CD4-positive, alpha-beta T cell treated with Interferon alpha-2 for 1 hour (primary cell): Measurements from ENCODE around the gene YIPF2.
"Not testable (repeated sequence)": the region's sequence is repeated elsewhere in the genome, so short reads cannot be mapped to it uniquely, and the experiment has no call there.

ENCODE experiments used
- DNase-seq, 2 donors: peaks; one replicate each; pipeline ENCODE4 v3.0.0-alpha.2; 2020 to 2022

Gene YIPF2

DNA sequence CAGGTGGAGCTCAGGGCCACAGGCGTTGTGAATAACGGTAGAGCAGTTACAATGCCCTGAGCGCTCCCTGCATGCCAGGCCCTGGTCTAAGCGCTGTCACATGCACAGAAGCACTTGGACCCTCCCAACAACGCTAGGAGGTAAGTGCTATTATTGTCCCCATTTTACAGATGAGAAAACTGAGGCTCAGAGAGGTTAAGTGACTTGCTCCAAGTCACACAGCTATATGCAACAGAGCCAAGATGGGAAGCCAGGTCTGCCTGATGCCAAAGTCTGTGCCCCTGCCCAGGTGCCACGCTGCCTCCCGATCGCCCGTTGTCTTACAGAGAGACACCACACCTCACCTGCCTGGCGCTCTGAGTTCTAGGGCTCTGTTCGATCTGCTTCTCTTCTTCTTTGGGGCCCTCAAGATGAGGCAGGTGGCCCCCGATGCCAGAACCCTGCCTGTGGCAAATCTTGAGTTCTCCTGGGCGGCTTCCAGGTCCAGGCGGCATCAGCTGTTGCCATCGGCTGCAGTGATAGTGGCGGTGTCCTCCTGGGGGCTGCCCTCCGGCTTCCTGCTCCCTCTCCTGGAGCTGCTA lies 20.0 kb downstream of the YIPF2 start:
- DNase-seq: no peak

DNA sequence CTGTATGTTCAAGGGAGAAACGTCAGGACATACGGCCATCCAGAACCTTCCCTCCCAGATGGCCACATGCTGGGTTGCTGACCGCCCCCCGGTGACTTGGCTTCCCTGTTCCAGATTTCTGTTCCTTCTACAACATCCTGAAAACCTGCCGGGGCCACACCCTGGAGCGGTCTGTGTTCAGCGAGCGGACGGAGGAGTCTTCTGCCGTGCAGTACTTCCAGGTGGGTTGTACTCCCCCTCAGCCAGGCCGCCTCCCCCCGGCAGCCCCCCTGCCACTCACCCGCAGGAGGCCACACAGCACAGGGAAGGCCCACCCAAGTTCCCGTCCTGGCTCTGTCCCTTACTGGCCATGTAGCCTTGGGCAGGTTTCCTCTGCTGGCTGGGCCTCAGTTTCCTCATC lies 20.5 kb downstream of the YIPF2 start:
- DNase-seq: no peak

- DNase-seq: no peak
These were observed 29.2 kb downstream of the YIPF2 start for GRCh38 chr19:10899151-10899653.

DNA sequence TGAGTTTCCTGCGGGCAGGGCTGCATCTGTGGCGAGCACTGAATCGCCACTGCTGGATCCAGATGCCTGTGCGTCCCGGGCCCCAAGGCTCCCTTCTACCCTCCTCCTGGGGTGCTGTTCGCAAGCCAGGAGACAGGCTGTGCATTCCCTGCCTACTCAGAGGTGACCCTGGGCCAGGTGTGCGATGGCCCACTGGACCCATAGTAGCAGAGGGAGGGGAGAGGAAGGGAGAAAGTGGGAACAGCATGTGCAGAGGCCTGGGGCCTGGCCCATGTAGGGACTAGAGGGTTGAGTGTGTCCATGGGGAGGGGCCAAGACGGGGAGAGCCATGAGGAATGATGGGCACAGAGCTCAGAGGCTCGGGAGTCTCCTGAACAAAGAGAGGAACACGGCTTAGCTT lies 29.8 kb downstream of the YIPF2 start:
- no peak for DNase-seq

GRCh38 chr19:10896851-10897526 lies 31.4 kb downstream of the YIPF2 start:
- DNase-seq: no peak

DNA sequence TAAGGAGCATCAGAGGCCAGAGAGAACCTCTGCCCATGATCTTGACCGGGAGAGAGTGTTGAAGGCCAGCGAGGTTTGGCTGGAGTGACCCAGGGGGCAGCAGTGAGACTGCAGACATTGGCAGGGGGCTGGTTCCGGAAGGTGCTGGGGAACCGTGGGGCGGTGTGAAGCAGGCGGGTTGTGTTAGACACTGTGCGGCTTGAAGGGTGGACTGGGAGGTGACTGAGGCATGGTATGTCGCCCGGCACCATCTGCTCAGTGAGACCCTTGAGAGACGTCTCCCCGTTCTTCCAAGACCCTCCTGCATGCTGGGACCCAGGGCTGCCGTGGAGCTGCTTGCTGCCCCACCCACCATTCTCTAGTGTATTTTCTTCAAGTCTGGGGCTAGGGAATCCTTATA lies 32.5 kb downstream of the YIPF2 start:
- DNase-seq: no peak

- DNase-seq: no peak
These were observed 33.1 kb downstream of the YIPF2 start for GRCh38 chr19:10895363-10895762.

DNA sequence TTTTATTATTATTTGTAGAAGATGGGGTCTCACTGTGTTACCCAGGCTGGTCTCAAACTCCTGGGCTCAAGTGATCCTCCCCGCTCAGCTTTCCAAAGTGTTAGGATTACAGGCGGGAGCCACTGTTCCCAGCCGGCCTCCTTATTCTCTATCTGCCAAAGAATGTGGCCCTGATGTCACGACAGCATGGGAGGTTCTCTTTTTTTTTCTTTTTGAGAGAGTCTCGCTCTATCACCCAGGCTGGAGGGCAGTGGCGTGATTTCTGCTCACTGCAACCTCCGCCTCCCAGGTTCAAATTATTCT lies 33.6 kb downstream of the YIPF2 start:
- no peak for DNase-seq

GRCh38 chr19:10892256-10892655 lies 36.2 kb downstream of the YIPF2 start:
- DNase-seq: no peak

GRCh38 chr19:10891405-10892086 lies 36.9 kb downstream of the YIPF2 start:
- DNase-seq: no peak

DNA sequence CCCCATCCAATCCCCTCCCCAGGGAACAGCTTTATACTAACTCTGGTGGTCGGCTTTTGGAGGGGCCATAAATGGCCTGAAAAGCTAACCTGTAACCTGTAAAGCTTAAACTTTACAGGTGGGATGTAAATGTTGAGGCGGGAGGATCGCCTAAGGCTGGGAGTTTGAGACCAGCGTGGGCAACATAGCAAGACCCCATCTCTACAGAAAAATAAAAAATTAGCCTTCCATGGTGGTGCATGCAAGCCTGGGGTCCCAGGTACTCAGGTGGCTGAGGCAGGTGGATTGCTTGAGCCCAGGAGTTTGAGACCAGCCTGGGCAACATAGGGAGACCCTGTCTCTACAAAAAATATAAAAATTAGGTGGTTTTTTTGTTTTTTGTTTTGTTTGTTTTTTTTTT lies 38.6 kb downstream of the YIPF2 start:
- no peak for DNase-seq

- no peak for DNase-seq
These were observed 40.0 kb downstream of the YIPF2 start for GRCh38 chr19:10888421-10888866.

GRCh38 chr19:10887616-10888367 lies 40.6 kb downstream of the YIPF2 start:
- no peak for DNase-seq

GRCh38 chr19:10885201-10886169 lies 43.0 kb downstream of the YIPF2 start:
- no peak for DNase-seq

DNA sequence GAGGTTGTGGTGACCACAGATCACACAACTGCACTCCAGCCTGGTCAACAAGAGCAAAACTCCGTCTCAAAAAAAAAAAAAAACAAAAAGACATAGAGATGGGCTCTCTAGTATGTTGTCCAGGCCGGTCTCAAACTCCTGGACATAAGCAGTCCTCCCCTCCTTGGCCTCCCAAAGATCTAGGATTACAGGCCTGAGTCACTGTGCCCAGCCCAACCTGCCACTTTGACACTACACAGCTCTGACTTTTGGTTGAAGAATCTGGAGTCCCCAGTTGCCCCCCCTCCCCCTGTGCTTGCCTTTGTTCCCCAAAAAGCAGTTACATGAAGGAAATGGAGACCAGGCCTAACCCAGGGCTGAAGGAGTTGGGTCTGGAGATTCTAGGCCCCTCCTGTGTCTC lies 44.2 kb downstream of the YIPF2 start:
- no peak for DNase-seq

DNA sequence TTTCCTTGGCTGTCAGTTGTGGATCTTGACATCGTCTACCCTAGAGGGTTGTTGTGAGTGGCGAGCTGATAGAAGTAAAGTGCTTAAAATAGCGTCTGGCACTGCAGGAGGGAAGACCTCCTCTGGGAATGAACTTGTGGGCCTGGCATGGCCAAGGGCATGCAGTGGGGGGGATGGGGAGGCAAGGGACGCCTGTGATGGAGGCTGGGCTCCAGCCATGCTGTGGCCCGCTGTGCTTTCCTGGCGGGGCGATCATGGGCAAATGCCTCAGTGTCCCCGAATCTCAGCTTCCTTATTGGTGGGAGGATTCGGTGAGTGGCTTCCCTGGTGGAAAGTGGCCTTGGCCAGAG lies 46.4 kb downstream of the YIPF2 start:
- DNase-seq: no peak

GRCh38 chr19:10881403-10882107 lies 46.9 kb downstream of the YIPF2 start:
- DNase-seq: no peak

DNA sequence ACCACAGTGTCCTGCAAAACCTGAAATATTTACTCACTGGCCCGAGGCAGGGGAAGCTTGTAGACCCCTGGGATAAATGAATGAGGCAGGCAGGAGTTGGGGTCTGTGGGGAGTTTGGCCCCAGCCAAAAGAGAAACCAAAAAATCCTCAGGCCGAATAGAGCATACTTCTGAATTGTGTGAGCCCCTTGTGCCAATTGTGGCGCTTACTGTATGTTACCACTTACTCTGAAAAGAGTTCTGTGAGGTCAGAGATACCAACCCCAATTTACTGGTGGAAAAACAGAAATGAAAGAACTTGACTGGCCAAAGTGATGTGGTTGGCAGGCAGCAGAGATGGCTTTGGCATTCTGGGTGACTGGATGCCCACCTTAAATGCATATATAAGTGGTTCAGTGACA lies 50.2 kb downstream of the YIPF2 start:
- DNase-seq: no peak

DNA sequence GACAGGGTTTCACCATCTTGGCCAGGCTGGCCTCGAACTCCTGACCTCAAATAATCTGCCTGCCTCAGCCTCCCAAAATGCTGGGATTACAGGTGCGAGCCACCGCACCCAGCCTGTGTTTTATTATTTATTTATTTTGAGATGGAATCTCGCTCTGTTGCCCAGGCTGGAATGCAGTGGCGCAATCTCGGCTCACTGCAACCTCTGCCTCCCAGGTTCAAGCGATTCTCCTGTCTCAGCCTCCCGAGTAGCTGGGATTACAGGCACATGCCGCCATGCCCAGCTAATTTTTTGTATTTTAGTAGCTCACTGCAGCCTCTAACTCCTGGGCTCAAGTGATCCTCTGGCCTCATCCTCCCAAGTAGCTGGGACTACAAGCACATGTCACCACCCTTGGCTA lies 50.8 kb downstream of the YIPF2 start:
- DNase-seq: not testable (repeated sequence)

DNA sequence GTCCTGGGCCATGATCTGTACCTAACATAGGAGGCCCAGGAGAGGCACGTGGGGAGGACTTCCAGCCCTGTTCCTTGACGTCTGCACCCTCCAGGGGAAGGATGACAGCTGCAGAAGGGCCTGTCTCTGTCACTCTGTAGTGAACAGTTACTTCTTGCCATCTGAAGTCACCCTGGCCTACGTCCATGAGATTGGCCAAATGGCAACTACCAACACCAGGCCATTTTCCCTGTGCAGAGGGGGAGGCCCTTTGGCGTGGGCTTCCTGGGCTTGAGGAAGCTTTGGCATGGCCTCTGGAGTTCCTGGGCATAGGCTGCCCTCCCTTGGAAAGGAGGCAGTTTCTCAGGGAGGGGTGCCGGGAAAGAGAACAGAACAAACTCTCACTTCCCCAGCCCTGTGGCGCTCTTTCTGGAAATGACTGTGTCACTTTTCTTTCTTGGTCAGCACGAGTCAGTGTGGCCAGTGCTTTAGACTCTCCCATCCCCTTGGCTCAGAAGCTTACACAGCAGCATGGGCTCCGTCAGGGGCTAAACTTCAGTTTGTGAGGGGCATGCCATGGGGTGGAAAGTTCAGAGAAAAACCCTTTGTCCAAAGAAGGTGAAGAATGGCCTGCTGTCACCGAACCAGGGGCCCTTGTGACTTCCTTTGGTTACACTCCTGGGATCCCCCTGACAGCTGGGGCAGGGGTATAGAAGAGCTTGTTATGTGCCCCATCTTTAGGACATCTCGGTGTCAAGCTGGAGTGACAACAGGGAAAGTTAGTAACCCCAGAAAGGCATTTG lies 51.8 kb downstream of the YIPF2 start:
- peak; percentile 19 to 41 for DNase-seq

DNA sequence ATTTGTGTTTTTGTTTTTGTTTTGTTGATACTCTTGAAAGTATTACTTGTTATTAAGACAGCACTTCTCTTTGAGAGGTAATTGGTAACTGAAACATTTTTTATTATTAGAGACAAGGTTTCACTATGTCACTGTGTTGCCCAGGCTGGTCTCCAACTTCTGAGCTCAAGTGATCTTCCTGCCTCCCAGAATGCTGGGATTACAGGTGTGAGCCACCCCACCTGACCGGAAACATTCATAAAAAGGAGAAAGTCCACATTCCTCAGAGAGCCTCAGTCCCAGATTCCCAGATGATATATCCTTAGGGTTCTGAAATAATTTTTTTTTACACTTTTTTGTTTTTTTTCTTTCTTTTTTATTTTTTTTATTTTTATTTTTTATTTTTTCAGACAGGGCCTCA lies 54.4 kb downstream of the YIPF2 start:
- DNase-seq: no peak
